Erythroblast (primary cell): ENCODE measurements around the gene ELAVL4.

Source experiments
- GATA1 ChIP-seq: IDR thresholded peaks from 2 replicates; pipeline ENCODE4 v1.6.1; 2011; ENCODE audit warnings: low read depth, mild to moderate bottlenecking, control low read depth, low read length, moderate library complexity
- POLR2A ChIP-seq: IDR thresholded peaks from 2 replicates; pipeline ENCODE4 v1.6.1; 2011; ENCODE audit warnings: mild to moderate bottlenecking, low read length

- TF ChIP-seq POLR2A, result no peak
- TF ChIP-seq GATA1, result no peak
These were observed 101.0 kb downstream of the ELAVL4 start for GRCh38 chr1:50209749-50210148.
